Hematopoietic multipotent progenitor cell treated with erythropoietin and hydrocortisone succinate and interleukin-3 and kit ligand, for 6 days (in vitro differentiated cells): ENCODE measurements around the gene DYNC1H1.

Experiments
- DNase-seq: peaks from one replicate; pipeline ENCODE4 v3.0.0-alpha.2; 2015

Gene DYNC1H1

GRCh38 chr14:102005336-102005735 lies 41.0 kb downstream of the DYNC1H1 start:
- no peak for DNase-seq

GRCh38 chr14:102007916-102008418 lies 43.6 kb downstream of the DYNC1H1 start:
- no peak for DNase-seq

- DNase-seq: no peak
Observed at GRCh38 chr14:102008891-102009290, 44.5 kb downstream of the DYNC1H1 start.

GRCh38 chr14:102011631-102012030 lies 47.3 kb downstream of the DYNC1H1 start:
- DNase-seq: no peak

GRCh38 chr14:102012336-102012735 lies 48.0 kb downstream of the DYNC1H1 start:
- no peak for DNase-seq

GRCh38 chr14:102013669-102014200 lies 49.4 kb downstream of the DYNC1H1 start:
- no peak for DNase-seq

- no peak for DNase-seq
Observed at GRCh38 chr14:102015045-102015685, 50.8 kb downstream of the DYNC1H1 start.

GRCh38 chr14:102015771-102016170 lies 51.4 kb downstream of the DYNC1H1 start:
- DNase-seq: no peak

GRCh38 chr14:102016420-102017090 lies 52.2 kb downstream of the DYNC1H1 start:
- DNase-seq: no peak

GRCh38 chr14:102018251-102018650 lies 53.9 kb downstream of the DYNC1H1 start:
- no peak for DNase-seq

GRCh38 chr14:102019006-102019540 lies 54.7 kb downstream of the DYNC1H1 start:
- DNase-seq: no peak

- peak; percentile 29 for DNase-seq
Observed at GRCh38 chr14:102020058-102020971, 55.9 kb downstream of the DYNC1H1 start.

- no peak for DNase-seq
Observed at GRCh38 chr14:102026934-102027333, 62.6 kb downstream of the DYNC1H1 start.

GRCh38 chr14:102027951-102028350 lies 63.6 kb downstream of the DYNC1H1 start:
- no peak for DNase-seq

GRCh38 chr14:102028733-102029132 lies 64.4 kb downstream of the DYNC1H1 start:
- no peak for DNase-seq

- no peak for DNase-seq
Observed at GRCh38 chr14:102029956-102030355, 65.6 kb downstream of the DYNC1H1 start.

GRCh38 chr14:102033241-102033640 lies 68.9 kb downstream of the DYNC1H1 start:
- DNase-seq: no peak

- no peak for DNase-seq
Observed at GRCh38 chr14:102034301-102034700, 69.9 kb downstream of the DYNC1H1 start.

- no peak for DNase-seq
Observed at GRCh38 chr14:102035914-102036313, 71.5 kb downstream of the DYNC1H1 start.

GRCh38 chr14:102037686-102038085 lies 73.3 kb downstream of the DYNC1H1 start:
- no peak for DNase-seq

- no peak for DNase-seq
Observed at GRCh38 chr14:102039157-102039556, 74.8 kb downstream of the DYNC1H1 start.

- DNase-seq: no peak
Observed at GRCh38 chr14:102040153-102040552, 75.8 kb downstream of the DYNC1H1 start.

GRCh38 chr14:102042699-102043098 lies 78.3 kb downstream of the DYNC1H1 start:
- DNase-seq: no peak
